GM21786 (cell line): ENCODE results near the gene GABRP.
A peak's percentile ranks its signal among the peaks of the same experiment; 100 is the strongest.
"Not testable (repeated sequence)": the region's sequence is repeated elsewhere in the genome, so short reads cannot be mapped to it uniquely, and the experiment has no call there.

Experiments used
- ATAC-seq: cut with Tn5 transposase; IDR thresholded peaks from one replicate; pipeline ENCODE4 v1.9.1; 2021; ENCODE audit not compliant: unreplicated experiment

Gene GABRP

GRCh38 chr5:170755679-170756456 lies 27.7 kb upstream of the GABRP start:
- no peak for ATAC-seq

GRCh38 chr5:170756691-170757090 lies 26.8 kb upstream of the GABRP start:
- ATAC-seq = no peak

GRCh38 chr5:170757182-170757601 lies 26.3 kb upstream of the GABRP start:
- ATAC-seq = peak; percentile 91

GRCh38 chr5:170757669-170758068 lies 25.9 kb upstream of the GABRP start:
- ATAC-seq = no peak

- ATAC-seq = no peak
Observed at GRCh38 chr5:170758481-170758880, 25.0 kb upstream of the GABRP start.

GRCh38 chr5:170760113-170760512 lies 23.4 kb upstream of the GABRP start:
- no peak for ATAC-seq

- no peak for ATAC-seq
Observed at GRCh38 chr5:170761048-170761707, 22.3 kb upstream of the GABRP start.

- ATAC-seq = no peak
Observed at GRCh38 chr5:170761708-170762066, 21.8 kb upstream of the GABRP start.

- not testable (repeated sequence) for ATAC-seq
Observed at GRCh38 chr5:170762298-170762697, 21.2 kb upstream of the GABRP start.

GRCh38 chr5:170765868-170766267 lies 17.7 kb upstream of the GABRP start:
- not testable (repeated sequence) for ATAC-seq

GRCh38 chr5:170769246-170769645 lies 14.3 kb upstream of the GABRP start:
- ATAC-seq = no peak

- no peak for ATAC-seq
Observed at GRCh38 chr5:170769898-170770416, 13.6 kb upstream of the GABRP start.

GRCh38 chr5:170771496-170771895 lies 12.0 kb upstream of the GABRP start:
- ATAC-seq = no peak

- no peak for ATAC-seq
Observed at GRCh38 chr5:170773024-170773985, 10.2 kb upstream of the GABRP start.

- no peak for ATAC-seq
Observed at GRCh38 chr5:170774831-170775230, 8.7 kb upstream of the GABRP start.

- ATAC-seq = no peak
Observed at GRCh38 chr5:170781946-170782345, 1.6 kb upstream of the GABRP start.

GRCh38 chr5:170782438-170782837 lies 1.1 kb upstream of the GABRP start:
- no peak for ATAC-seq

GRCh38 chr5:170785416-170785815 lies 1.9 kb downstream of the GABRP start:
- no peak for ATAC-seq

GRCh38 chr5:170787216-170787615 lies 3.7 kb downstream of the GABRP start:
- ATAC-seq = no peak

GRCh38 chr5:170788626-170789304 lies 5.2 kb downstream of the GABRP start:
- ATAC-seq = no peak
